Left lung (tissue), 10 donors: ENCODE data around the gene COL6A1. TPM values are rescaled to one million over a fixed set of nuclear protein-coding genes. Genes with fewer than 3 reads are reported as not detected.

ENCODE experiments used
- ATAC-seq: fragments of 200-7000 bp; cut with Tn5 transposase; one replicate; pipeline ENCODE4 v1.9.1; 2020; ENCODE audit warnings: moderate library complexity
- DNase-seq, 4 donors: peaks; one replicate each; pipeline ENCODE4 v3.0.0-alpha.2; 2013 to 2020
- H3K27ac ChIP-seq, 2 donors: fragments of 200-600 bp; sonication (generic) in 1 of 2; one replicate each; pipeline versions ENCODE4 v1.5.0 to v1.8.0; 2020 to 2021
- H3K27me3 ChIP-seq, 2 donors: fragments of 200-600 bp; sonication (generic) in 1 of 2; one replicate each; pipeline versions ENCODE4 v1.5.0 to v1.8.0; 2020 to 2021
- H3K36me3 ChIP-seq, 2 donors: fragments of 200-600 bp; sonication (generic) in 1 of 2; one replicate each; pipeline versions ENCODE4 v1.5.0 to v1.8.0; 2020 to 2021
- H3K4me1 ChIP-seq, 2 donors: fragments of 200-600 bp; one replicate each; pipeline ENCODE4 v1.8.0; 2021
- H3K4me3 ChIP-seq, 2 donors: fragments of 200-600 bp; sonication (generic) in 1 of 2; one replicate each; pipeline versions ENCODE4 v1.5.0 to v1.8.0; 2020 to 2021; ENCODE audit warnings: mild to moderate bottlenecking in 1 of 2
- H3K9me3 ChIP-seq, 2 donors: fragments of 200-600 bp; sonication (generic) in 1 of 2; one replicate each; pipeline versions ENCODE4 v1.5.0 to v1.8.0; 2020 to 2021
- intact Hi-C, 2 donors: fragments of 100-400 bp; cut with DNase I; formaldehyde crosslinking; loops; one replicate each; pipeline versions ENCODE4 v1.11.2 to v1.14.2; 2022
- polyA plus RNA-seq, 6 donors: library from polyadenylated mRNA; unstranded; fragments of 120-200 nt; gene quantifications; one replicate each; pipeline ENCODE4 v1.2.1, GENCODE V29; 2013; ENCODE audit not compliant: insufficient read length in 6 of 6
- total RNA-seq, 2 donors: library from RNA; stranded (reverse); fragmentation: NEBNext Ultra II Directional; extraction: Animal tissue kit (Norgen Biotek cat#: 25700); gene quantifications; one replicate each; pipeline ENCODE4 v1.2.1, GENCODE V29; 2021
- TF ChIP-seq, protein P1 (sequence below), 2 donors: fragments of 200-600 bp; sonication (generic) in 1 of 2; IDR thresholded peaks; one replicate each; pipeline versions ENCODE4 v1.5.0 to v1.8.0; 2021; ENCODE audit warnings: antibody characterized with exemption in 2 of 2
- donor health status: DM: no; HTN: yes; CAD: no.
- donor health status: DM: no; HTN: no; CAD: no.

The COL6A1 gene
- total and polyA plus RNA-seq, 8 donors: 272 to 574 (median 341) TPM

DNA sequence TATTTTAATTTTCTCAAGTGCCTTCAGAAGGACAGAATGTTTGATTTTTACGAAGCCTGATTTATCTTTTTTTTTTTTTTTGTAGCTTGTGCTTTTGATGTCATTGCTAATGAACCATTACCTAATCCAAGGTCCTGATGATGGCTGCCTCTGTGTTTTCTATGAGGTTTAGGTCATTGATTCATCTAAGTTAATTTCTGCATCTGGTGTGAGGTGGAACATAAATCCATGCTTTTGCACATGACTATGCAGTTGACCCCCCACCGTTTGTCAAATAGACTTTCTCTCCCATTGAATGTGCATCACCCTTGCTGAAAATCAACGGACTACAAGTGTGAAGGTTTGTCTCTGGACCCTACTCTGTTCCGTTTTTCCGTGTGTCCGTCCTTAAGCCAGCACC, 50.5 kb downstream of the COL6A1 start:
- Histone ChIP-seq H3K27me3 (no peaks in the 10 kb centered on the region), H3K4me1 (peaks cover 0 to 6% of the 10 kb centered on the region in 2 donors), H3K9me3 (no peaks in the 10 kb centered on the region), H3K36me3 (no peaks in the 10 kb centered on the region), H3K27ac (no peak overlapping the region), H3K4me3 (no peak overlapping the region)
- TF ChIP-seq, protein P1, sequence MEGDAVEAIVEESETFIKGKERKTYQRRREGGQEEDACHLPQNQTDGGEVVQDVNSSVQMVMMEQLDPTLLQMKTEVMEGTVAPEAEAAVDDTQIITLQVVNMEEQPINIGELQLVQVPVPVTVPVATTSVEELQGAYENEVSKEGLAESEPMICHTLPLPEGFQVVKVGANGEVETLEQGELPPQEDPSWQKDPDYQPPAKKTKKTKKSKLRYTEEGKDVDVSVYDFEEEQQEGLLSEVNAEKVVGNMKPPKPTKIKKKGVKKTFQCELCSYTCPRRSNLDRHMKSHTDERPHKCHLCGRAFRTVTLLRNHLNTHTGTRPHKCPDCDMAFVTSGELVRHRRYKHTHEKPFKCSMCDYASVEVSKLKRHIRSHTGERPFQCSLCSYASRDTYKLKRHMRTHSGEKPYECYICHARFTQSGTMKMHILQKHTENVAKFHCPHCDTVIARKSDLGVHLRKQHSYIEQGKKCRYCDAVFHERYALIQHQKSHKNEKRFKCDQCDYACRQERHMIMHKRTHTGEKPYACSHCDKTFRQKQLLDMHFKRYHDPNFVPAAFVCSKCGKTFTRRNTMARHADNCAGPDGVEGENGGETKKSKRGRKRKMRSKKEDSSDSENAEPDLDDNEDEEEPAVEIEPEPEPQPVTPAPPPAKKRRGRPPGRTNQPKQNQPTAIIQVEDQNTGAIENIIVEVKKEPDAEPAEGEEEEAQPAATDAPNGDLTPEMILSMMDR (IDR thresholded peaks at IDR 0.05): no peak
- ATAC-seq: no peak
- intact Hi-C loops: no loop called here
- DNase-seq: no peak

DNA sequence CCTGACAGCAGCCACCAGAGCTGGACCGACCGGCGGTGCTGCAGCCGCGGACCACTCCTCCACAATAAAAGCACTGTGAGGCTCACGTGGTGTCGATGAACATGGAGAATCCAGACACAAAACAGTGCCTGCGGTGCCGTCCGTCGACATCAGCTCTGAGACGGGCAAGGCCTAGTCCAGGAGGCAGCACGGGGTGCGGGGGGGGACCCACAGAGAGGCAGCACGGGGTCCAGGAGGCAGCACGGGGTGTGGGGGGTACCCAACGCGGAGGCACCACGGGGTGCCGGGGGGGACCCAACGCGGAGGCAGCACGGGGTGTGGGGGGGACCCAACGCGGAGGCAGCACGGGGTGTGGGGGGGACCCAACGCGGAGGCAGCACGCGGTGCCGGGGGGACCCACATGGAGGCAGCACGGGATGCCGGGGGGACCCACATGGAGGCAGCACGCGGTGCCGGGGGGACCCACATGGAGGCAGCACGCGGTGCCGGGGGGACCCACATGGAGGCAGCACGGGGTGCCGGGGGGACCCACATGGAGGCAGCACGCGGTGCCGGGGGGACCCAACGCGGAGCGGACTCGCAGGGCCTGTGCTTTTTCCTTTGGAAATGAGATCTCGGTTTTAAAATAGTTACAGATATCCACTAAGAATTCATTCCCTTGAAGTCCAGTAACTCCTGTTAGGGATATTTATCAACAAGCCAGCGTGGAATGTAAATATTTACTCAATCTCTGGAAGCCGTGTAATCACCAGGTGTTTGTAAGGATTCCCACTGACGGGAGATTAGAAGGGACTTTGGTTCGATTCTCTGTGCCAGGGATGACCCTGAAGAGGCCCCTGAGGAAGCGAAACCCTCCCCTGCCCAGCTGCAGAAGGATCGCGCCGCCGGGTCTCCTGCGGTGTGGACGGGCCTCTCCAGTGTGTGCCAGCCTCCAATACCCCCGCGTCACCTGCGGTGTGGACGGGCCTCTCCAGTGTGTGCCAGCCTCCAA, 52.1 kb downstream of the COL6A1 start:
- Histone ChIP-seq H3K4me1 (peaks cover 0 to 6% of the 10 kb centered on the region in 2 donors), H3K27me3 (no peaks in the 10 kb centered on the region), H3K9me3 (no peaks in the 10 kb centered on the region), H3K4me3 (no peak overlapping the region), H3K27ac (no peak overlapping the region), H3K36me3 (no peaks in the 10 kb centered on the region)
- DNase-seq (peak in 1 of 4 donors; percentile 43), ATAC-seq (no peak)
- intact Hi-C loops: no loop called here
- TF ChIP-seq, protein P1 (IDR thresholded peaks at IDR 0.05): no peak

DNA sequence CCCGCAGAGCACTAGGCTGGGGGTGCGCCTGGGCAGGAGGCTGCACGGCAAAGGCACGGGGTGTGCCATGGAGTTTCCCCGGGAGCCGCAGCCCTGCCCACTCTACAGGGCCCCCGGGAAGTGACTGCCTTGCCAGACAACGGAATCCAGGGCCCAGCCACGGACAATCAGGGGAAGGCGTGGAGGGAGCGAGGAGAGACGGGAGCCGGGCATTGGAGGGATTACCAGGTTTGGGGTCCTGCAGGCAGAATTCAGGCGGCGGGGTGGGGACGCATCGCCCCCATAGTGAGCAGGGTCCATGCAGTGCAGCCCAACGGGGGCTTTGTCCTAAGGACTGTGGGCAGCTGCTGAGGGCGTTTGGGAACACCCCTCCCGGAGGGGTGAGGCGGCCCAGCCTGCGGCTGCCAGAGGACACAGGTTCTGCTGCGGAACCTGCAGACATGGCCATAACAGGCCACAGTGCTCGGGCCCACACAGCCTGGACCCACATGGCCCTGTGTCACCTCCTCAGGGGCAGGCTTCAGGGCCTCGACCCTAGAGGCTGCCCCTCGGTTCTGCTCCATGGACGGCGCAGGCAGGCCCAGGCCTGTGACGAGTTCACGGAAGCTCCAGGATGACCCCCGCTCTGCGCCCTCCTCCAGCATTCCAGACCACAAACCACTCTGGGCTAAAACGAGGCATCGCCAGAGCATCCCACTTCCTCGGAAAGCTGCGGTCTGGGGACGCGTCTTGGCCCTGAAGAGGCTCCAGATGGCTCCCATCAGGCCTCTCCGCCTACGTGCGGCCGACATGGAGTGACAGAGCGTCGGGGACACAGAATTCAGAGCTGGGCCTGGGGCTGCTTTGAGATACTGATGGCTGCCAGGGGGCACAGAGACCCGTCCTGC, 54.5 kb downstream of the COL6A1 start:
- intact Hi-C loops: no loop called here
- Histone ChIP-seq H3K4me1 (peaks cover 0 to 6% of the 10 kb centered on the region in 2 donors), H3K36me3 (no peaks in the 10 kb centered on the region), H3K9me3 (no peaks in the 10 kb centered on the region), H3K4me3 (no peak overlapping the region), H3K27ac (no peak overlapping the region), H3K27me3 (no peaks in the 10 kb centered on the region)
- DNase-seq: peak in 3 of 4 donors; percentile 78 to 91 (median 84)
- peak; percentile 66 for ATAC-seq
- TF ChIP-seq, protein P1 (IDR thresholded peaks at IDR 0.05): no peak

DNA sequence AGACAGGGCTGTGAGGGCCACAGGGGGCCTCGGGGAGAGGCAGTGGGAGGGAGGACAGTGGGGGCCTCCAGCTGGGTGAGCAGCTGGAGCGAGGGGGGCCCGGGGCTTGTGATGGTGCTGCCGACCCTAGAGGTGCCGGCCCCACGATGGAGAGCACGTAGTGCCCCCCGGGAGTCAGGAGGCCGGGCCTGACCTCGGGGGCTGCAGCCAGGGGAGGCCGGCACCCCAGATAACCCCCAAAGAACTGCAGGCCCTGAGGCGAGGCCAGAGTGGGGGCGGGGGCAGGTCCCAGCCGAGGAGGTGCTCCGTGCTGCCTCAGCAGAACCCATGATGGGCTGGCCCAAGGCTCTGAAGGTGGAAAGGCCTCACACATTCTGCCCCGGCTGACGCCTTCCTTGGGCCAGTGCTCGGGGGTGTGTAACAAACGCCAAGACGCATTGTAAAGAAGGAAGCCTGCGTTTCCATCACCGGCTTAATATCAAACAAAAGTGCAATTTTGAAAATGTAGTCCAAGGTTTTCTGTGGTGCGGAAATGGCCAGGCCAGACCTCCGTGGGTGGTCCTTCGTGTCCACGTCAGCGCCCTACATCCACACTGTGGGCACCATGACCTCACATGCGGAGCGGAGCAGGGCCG, 55.2 kb downstream of the COL6A1 start:
- ATAC-seq: peak; percentile 23
- intact Hi-C loops: no loop called here
- TF ChIP-seq, protein P1 (IDR thresholded peaks at IDR 0.05): no peak
- H3K27me3 ChIP-seq: no peaks in the 10 kb centered on the region
- H3K27ac ChIP-seq: no peak overlapping the region
- H3K36me3 ChIP-seq: no peaks in the 10 kb centered on the region
- DNase-seq: no peak
- H3K9me3 ChIP-seq: no peaks in the 10 kb centered on the region
- no peak overlapping the region for H3K4me3 ChIP-seq
- H3K4me1 ChIP-seq: peaks cover 0 to 6% of the 10 kb centered on the region in 2 donors
